Testis (tissue), 2 donors: ENCODE results near the gene OR3A2.
"Not testable (repeated sequence)": the region's sequence is repeated elsewhere in the genome, so short reads cannot be mapped to it uniquely, and the experiment has no call there.

Source experiments
- CTCF ChIP-seq, 3 experiments: fragments of 450-650 bp in 2 of 3; fragments of 200-600 bp in 1 of 3; sonication (generic) in 1 of 3; IDR thresholded peaks; one replicate each; pipeline ENCODE4 v1.5.1; 2016 to 2019; ENCODE audit warnings: antibody characterized with exemption in 3 of 3, mild to moderate bottlenecking in 2 of 3, moderate library complexity in 1 of 3
- POLR2A ChIP-seq: fragments of 450-650 bp; IDR thresholded peaks from one replicate; pipeline ENCODE4 v1.6.1; 2017; ENCODE audit warnings: antibody characterized with exemption, mild to moderate bottlenecking, moderate library complexity

GRCh38 chr17:3293548-3293947, 92.6 kb downstream of the OR3A2 start:
- TF ChIP-seq CTCF (IDR thresholded peaks at IDR 0.05); POLR2A: not testable (repeated sequence)
